Epithelial cell of esophagus (primary cell): ENCODE results near the gene FGD3.

ENCODE experiments used
- DNase-seq: peaks from one replicate; pipeline ENCODE4 v3.0.0; 2010; ENCODE audit warnings: low read depth
- H3K4me3 ChIP-seq: 2 replicates; pipeline ENCODE4 v1.5.1; 2011; ENCODE audit warnings: mild to moderate bottlenecking, low read length, control low read depth
- TF ChIP-seq, protein P1 (sequence below): IDR thresholded peaks from 2 replicates; pipeline ENCODE4 v1.5.1; 2011; ENCODE audit warnings: low read depth, mild to moderate bottlenecking, low read length, control low read depth, inconsistent platforms; ENCODE audit not compliant: insufficient read depth; ENCODE audit errors: missing control alignments

Gene FGD3

DNA sequence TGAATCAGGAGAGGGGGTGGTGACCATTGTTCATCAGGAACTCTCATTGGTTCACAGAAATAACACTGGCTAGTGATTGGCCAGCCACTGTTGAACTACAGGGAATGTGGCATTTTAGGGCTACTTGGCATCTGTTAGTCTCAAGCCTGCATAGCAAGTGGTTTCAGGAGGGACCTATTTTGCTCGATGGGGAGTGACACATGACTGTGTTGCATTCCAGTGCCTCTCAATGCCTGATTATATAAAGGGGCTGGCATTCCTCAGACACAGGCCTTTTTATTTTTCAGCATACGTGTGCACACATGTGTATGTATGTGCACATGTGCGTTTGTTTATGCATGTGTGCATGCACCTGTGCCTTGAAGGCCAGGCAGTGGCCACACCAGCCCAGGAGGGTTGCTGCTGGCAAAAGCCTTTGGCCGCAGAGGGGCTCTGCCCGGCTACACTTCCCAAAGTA, 23.2 kb downstream of the FGD3 start:
- DNase-seq: peak; percentile 77
- no peak overlapping the region for H3K4me3 ChIP-seq
- TF ChIP-seq, protein P1, sequence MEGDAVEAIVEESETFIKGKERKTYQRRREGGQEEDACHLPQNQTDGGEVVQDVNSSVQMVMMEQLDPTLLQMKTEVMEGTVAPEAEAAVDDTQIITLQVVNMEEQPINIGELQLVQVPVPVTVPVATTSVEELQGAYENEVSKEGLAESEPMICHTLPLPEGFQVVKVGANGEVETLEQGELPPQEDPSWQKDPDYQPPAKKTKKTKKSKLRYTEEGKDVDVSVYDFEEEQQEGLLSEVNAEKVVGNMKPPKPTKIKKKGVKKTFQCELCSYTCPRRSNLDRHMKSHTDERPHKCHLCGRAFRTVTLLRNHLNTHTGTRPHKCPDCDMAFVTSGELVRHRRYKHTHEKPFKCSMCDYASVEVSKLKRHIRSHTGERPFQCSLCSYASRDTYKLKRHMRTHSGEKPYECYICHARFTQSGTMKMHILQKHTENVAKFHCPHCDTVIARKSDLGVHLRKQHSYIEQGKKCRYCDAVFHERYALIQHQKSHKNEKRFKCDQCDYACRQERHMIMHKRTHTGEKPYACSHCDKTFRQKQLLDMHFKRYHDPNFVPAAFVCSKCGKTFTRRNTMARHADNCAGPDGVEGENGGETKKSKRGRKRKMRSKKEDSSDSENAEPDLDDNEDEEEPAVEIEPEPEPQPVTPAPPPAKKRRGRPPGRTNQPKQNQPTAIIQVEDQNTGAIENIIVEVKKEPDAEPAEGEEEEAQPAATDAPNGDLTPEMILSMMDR: no peak

DNA sequence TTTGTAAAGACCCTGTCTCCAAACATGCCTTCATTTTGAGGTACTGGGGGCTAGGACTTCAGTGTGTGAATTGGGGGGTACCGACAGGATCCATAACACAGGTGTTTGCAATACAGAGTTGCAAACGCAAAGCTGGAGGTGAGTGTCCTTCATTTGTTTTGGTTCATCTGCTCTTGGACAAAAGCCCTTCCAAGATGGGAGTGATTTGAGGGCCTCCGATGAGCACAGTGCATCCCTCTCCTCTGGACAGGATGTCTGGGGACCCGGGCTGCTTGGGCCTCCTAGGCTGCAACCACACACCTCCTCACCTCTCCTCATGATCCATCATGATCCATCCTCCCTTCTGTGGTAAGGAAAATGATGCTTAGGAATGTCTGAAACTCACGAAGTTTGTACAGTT, 23.8 kb downstream of the FGD3 start:
- TF ChIP-seq, protein P1: no peak
- H3K4me3 ChIP-seq: no peak overlapping the region
- DNase-seq: no peak

DNA sequence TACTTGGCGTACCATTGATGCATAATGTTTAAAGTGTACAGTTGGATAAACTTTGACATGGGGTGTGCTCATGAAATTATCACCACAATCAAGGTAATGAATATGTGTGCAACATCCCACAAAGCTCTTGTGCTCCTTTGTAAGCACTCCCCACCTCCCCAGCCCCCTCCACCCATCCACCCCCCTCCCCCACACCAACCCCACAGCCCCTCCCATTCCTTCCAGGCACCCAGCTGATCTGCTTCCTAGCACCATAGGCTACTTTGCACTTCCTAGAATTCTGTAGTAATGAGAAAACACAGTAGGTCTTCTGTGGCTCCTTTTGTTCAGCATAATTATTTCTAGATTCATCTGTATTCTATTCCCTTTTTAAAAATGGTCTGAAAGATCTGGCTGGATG, 24.5 kb downstream of the FGD3 start:
- TF ChIP-seq, protein P1: no peak
- no peak overlapping the region for H3K4me3 ChIP-seq
- no peak for DNase-seq

DNA sequence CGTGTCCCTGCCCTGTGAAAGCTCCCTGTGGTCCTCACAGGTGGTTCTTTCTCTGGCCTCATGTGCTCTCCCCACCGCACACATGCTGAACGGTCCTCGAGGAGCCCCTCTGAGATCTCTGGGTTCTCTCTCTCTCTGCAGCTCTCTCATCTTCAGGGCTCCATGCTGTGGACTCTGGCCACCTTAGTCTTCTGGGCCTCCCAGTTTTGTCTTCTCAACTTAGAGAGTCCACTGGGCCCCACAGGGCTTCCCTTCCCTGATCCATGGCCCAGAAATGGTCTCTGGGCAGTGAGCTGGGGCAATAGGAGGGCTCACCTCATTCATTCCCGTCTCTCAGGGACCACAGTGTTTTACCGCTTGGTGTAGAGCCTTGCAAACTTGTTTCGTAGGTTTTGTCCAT, 26.4 kb downstream of the FGD3 start:
- H3K4me3 ChIP-seq: no peak overlapping the region
- TF ChIP-seq, protein P1: no peak
- no peak for DNase-seq

DNA sequence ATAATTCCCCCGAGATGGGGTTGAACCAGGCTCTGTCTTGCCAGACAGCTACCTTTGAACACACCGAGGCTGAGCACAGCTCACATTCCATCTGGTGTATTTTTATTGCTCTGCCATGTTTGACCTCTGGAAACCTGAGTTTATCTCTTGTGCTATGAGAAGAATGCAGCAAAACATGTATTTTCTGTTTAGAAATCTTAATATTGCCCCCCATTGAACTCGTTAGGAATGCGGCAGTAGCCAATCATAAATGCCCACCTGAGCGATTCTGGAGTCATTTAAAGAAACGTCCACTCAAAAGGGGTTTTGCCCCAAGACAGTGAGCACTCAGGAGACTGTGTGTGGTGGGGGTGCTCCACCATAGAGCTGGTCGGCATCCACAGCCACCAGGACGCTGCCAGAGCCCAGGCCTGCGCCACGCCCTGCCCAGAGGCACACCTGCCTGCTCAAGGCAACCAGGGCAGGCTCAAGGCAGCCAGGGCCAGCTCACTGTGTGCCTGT, 26.9 kb downstream of the FGD3 start:
- DNase-seq: no peak
- TF ChIP-seq, protein P1: no peak
- H3K4me3 ChIP-seq: no peak overlapping the region

DNA sequence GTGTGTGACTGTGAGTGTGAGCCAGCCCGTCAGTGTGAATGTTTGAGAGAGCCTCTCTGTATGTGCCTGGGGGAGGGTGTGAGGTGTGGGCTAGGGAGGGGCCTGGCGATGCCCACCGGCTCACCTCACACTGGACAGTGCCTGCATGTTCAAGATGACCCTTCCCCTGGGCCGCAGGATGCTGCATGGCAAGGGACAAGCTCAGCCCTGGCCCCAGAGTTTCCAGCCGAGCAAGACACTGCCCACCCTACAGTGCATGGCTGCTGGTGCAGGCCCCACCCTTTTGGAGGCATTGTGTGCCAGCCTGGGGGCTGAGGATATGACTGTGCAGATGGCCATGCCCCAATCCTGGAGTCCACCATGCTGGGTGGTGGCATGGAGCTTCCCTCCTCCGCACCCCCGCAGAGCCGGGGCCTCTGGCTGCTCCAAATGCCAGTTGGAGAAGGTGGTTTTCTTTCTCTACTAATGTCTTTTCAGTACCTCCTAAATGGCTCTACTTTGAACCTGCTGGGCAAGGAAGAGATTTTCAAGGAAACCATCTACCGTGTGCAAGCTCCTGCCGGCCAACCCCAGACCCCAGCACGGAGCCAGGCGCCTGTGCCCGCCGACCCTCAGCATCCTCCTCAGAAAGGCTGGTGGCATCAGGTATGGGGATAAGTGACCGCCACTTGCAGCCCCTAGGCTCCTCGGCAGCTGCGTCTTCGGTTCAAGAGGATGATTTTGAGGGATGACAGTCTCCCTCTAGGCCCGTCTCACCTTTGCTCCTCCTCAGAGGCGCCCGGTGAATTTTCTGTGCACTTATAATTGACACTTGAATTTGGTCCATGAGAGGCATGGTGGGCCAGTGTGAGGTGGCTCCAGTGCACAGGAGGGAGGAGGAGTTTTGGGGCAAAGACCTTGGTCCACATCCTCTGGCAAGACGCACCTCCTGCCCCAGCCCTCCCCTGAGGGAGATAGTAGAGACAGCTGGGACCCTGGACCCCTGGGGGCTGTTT, 27.7 kb downstream of the FGD3 start:
- no peak for DNase-seq
- H3K4me3 ChIP-seq: no peak overlapping the region
- TF ChIP-seq, protein P1: no peak
